GM12878 (cell line): Measurements from ENCODE around the gene CWC25. TPM values are rescaled to one million over a fixed set of nuclear protein-coding genes. Genes with fewer than 3 reads are reported as not detected.

ENCODE experiments used
- ATAC-seq: fragments of 200-7000 bp; cut with Tn5 transposase; 3 replicates; pipeline ENCODE4 v1.9.1; 2020; ENCODE audit warnings: mild to moderate bottlenecking, moderate library complexity
- BruUV-seq: library from RNA; stranded (reverse); fragments of 400-500 nt; replicated peaks from 2 replicates; lab custom pipeline; 2021; lab: Mats Ljungman, UMichigan
- CTCF ChIA-PET: fragments of 300-600 bp; sonication (Branson Sonifier 250); formaldehyde crosslinking; extraction: SDS; loops from one replicate; lab custom pipeline; 2021; ENCODE audit warnings: inconsistent platforms; lab: Yijun Ruan, JAX
- POLR2A ChIA-PET: fragments of 350-600 bp; formaldehyde crosslinking; extraction: SDS; loops from one replicate; lab custom pipeline; 2021; ENCODE audit warnings: inconsistent platforms; lab: Charles Lee
- RAD21 ChIA-PET: fragments of 300-600 bp; sonication (Branson Sonifier 250); formaldehyde crosslinking; loops from one replicate; lab custom pipeline; 2023; ENCODE audit warnings: antibody characterized with exemption; ENCODE audit not compliant: unreplicated experiment; lab: Charles Lee
- SMC1A ChIA-PET: fragments of 300-600 bp; sonication (Branson Sonifier 250); formaldehyde crosslinking; loops from one replicate; lab custom pipeline; 2023; ENCODE audit not compliant: unreplicated experiment, uncharacterized antibody; lab: Charles Lee
- DNase-seq: peaks from one replicate; pipeline ENCODE4 v3.0.0-alpha.2; 2011; ENCODE audit warnings: low read depth, low spot score
- FAIRE-seq: peaks from 3 replicates; lab custom pipeline; 2011; peaks lifted over from hg19 to GRCh38; lab: Jason Lieb, UNC
- H2AFZ ChIP-seq: 2 replicates; pipeline ENCODE4 v1.6.0; 2011; ENCODE audit warnings: low read depth, low read length, control low read depth; ENCODE audit not compliant: control insufficient read depth
- H3K27ac ChIP-seq: 2 replicates; pipeline ENCODE4 v1.5.1; 2011; ENCODE audit warnings: control low read depth; ENCODE audit not compliant: control insufficient read depth, insufficient read depth
- H3K27me3 ChIP-seq, 2 experiments: replicated peaks in 1 of 2; 2 replicates each; pipeline versions ENCODE4 v1.6.0 to v1.6.1; 2011; ENCODE audit warnings: low read length in 1 of 2; ENCODE audit not compliant: control insufficient read depth in 2 of 2, insufficient read depth in 2 of 2
- H3K36me3 ChIP-seq, 2 experiments: 2 replicates each; pipeline ENCODE4 v1.5.1; 2011; ENCODE audit warnings: low read length in 1 of 2; ENCODE audit not compliant: control insufficient read depth in 2 of 2, insufficient read depth in 2 of 2
- H3K4me1 ChIP-seq: 2 replicates; pipeline ENCODE4 v1.6.1; 2011; ENCODE audit warnings: mild to moderate bottlenecking, low read length, moderate library complexity, mixed read lengths; ENCODE audit not compliant: control insufficient read depth, insufficient read depth
- H3K4me2 ChIP-seq: 2 replicates; pipeline ENCODE4 v1.6.0; 2011; ENCODE audit warnings: control low read depth; ENCODE audit not compliant: control insufficient read depth, insufficient read depth
- H3K4me3 ChIP-seq: fragments of 200-600 bp; sonication (generic); 2 replicates; pipeline ENCODE4 v1.5.1; 2016
- H3K79me2 ChIP-seq: 2 replicates; pipeline ENCODE4 v1.6.0; 2011; ENCODE audit warnings: low read length; ENCODE audit not compliant: control insufficient read depth, insufficient read depth
- H3K9ac ChIP-seq: 2 replicates; pipeline ENCODE4 v1.8.0; 2011; ENCODE audit warnings: low read length, control low read depth, mixed read lengths; ENCODE audit not compliant: control insufficient read depth, insufficient read depth
- H3K9me3 ChIP-seq: replicated peaks from 3 replicates; pipeline ENCODE4 v1.5.1; 2011; ENCODE audit warnings: mild to moderate bottlenecking, low read length; ENCODE audit not compliant: control insufficient read depth, insufficient read depth
- H4K20me1 ChIP-seq: 2 replicates; pipeline ENCODE4 v1.6.0; 2011; ENCODE audit not compliant: control insufficient read depth, insufficient read depth
- GATAD2B ChIP-seq: fragments of 450-650 bp; conservative IDR thresholded peaks from 2 replicates; pipeline ENCODE4 v1.6.1; 2017; ENCODE audit warnings: low read depth, mild to moderate bottlenecking, moderate library complexity
- NR2F1 ChIP-seq: fragments of 450-650 bp; conservative IDR thresholded peaks from 2 replicates; pipeline ENCODE4 v1.6.1; 2017; ENCODE audit warnings: mild to moderate bottlenecking
- ZNF217 ChIP-seq: fragments of 450-650 bp; IDR thresholded peaks from 2 replicates; pipeline ENCODE4 v1.6.1; 2017; ENCODE audit warnings: antibody characterized with exemption, mild to moderate bottlenecking
- WGBS: methylation state at CpG from one replicate; pipeline ENCODE4 v1.1.6; 2016; ENCODE audit warnings: low lambda C conversion rate; ENCODE audit not compliant: insufficient replicate concordance, insufficient coverage; ENCODE audit errors: missing lambda C conversion rate; 5-methylcytosine and 5-hydroxymethylcytosine counted together
- in situ Hi-C: fragments of 300-500 bp; cut with MboI; formaldehyde crosslinking; loops from 9 replicates; pipeline ENCODE4 v1.14.3; 2018; ENCODE audit warnings: mixed read lengths
- intact Hi-C: fragments of 100-400 bp; cut with micrococcal nuclease; formaldehyde crosslinking; loops from one replicate; pipeline ENCODE4 v1.14.2; 2022; ENCODE audit not compliant: unreplicated experiment
- polyA plus RNA-seq, 11 experiments: library from polyadenylated mRNA; depleted of rRNA in 4 of 11; unstranded in 6 of 11; stranded (reverse) in 5 of 11; fragments of >200 nt; fragmentation: Nextera tagmentation in 4 of 11; fragmentation: Illumina TruSeq in 1 of 11; extraction: Ambion mirVana in 4 of 11; extraction: Trizol in 1 of 11; gene quantifications; 1 replicate in 1 of 11; 2 replicates in 10 of 11; pipeline versions ENCODE4 v1.2.1 to v1.2.3, GENCODE V29; 2011 to 2016; ENCODE audit warnings: inconsistent platforms in 2 of 11, missing spikeins in 2 of 11, low read depth in 1 of 11
- total RNA-seq, 4 experiments: library from RNA; depleted of rRNA in 3 of 4; stranded (reverse); fragments of >200 nt in 3 of 4; fragmentation: Illumina TruSeq in 1 of 4; extraction: Trizol in 1 of 4; gene quantifications; 2 replicates each; pipeline versions ENCODE4 v1.2.1 to v1.2.3, GENCODE V29; 2013 to 2021
- TF ChIP-seq, protein P1 (sequence below): fragments of 450-650 bp; IDR thresholded peaks from 2 replicates; pipeline ENCODE4 v1.6.1; 2017; ENCODE audit warnings: mild to moderate bottlenecking, low read depth, inconsistent platforms; ENCODE audit not compliant: poor library complexity, severe bottlenecking
- TF ChIP-seq, protein P2 (sequence below): fragments of 450-650 bp; IDR thresholded peaks from 2 replicates; pipeline ENCODE4 v1.6.1; 2016; ENCODE audit warnings: mild to moderate bottlenecking

Gene CWC25
- total and polyA plus RNA-seq, 10 of the 15 experiments (the other 5 are each of a cell fraction or from before 2014, with no cell fraction given), result 14.7 to 29.7 (median 22.9) TPM

DNA sequence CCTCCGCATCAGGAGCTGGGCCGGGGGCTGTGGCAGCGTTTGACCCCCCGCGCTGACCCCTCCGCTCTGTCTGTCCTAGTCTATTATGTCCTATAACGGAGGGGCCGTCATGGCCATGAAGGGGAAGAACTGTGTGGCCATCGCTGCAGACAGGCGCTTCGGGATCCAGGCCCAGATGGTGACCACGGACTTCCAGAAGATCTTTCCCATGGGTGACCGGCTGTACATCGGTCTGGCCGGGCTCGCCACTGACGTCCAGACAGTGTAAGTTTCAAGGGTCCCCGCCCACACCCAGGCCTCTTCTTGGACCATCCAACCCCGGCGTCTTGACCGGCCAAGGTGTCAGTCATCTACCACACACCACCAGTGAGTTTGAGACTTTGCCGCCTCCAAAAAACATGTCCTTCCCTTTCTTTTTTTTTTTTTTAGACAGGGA lies 72.0 kb downstream of the CWC25 start:
- SMC1A ChIA-PET, result interaction anchor here (1.2 to 1.9 kb wide), 4 partner anchors 18 to 400 kb away, joined by 3 to 6 read pairs (median 5); no protein-coding TSS in a partner anchor
- no peak for DNase-seq
- peak overlapping the region; percentile 87 for H3K4me3 ChIP-seq
- CTCF ChIA-PET, result interaction anchor here (0.6 to 1.2 kb wide), 2 partner anchors 12 to 112 kb away, joined by 3 to 4 read pairs; no protein-coding TSS in a partner anchor
- TSS peak; percentile 90 for BruUV-seq
- peaks cover 24% of the 10 kb centered on the region for H3K79me2 ChIP-seq
- RAD21 ChIA-PET, result interaction anchor here (1.8 kb wide), 1 partner anchor 78 kb away, joined by 6 read pairs; the partner anchor contains the start of gene EPOP
- no peak for ATAC-seq
- peak overlapping the region; percentile 48 for H3K4me2 ChIP-seq
- in situ Hi-C loops (loop anchor here (10.0 kb wide), 1 partner anchor 402 kb away; the partner anchor contains the start of gene PLXDC1), intact Hi-C loops (loop anchor here (2.0 kb wide), 2 partner anchors 46 to 116 kb away; partner anchors contain the start of gene PIP4K2B)
- peak overlapping the region; percentile 86 for H3K27ac ChIP-seq
- 4% methylated on average over 22 of the region's 22 CpGs for WGBS
- peaks cover 15% of the 10 kb centered on the region; the same call in 1 of the 2 replicates for H3K4me1 ChIP-seq
- H2AFZ ChIP-seq, result peak overlapping the region; percentile 86
- POLR2A ChIA-PET, result interaction anchor here (0.6 to 1.4 kb wide), 2 partner anchors 10 to 13 kb away, joined by 3 read pairs; no protein-coding TSS in a partner anchor
- TF ChIP-seq NR2F1 (0 out of 2 replicates have a peak, but pooled peaks have one; percentile 18), GATAD2B (0 out of 2 replicates have a peak, but pooled peaks have one; percentile 20), ZNF217 (no peak)
- TF ChIP-seq, protein P1, sequence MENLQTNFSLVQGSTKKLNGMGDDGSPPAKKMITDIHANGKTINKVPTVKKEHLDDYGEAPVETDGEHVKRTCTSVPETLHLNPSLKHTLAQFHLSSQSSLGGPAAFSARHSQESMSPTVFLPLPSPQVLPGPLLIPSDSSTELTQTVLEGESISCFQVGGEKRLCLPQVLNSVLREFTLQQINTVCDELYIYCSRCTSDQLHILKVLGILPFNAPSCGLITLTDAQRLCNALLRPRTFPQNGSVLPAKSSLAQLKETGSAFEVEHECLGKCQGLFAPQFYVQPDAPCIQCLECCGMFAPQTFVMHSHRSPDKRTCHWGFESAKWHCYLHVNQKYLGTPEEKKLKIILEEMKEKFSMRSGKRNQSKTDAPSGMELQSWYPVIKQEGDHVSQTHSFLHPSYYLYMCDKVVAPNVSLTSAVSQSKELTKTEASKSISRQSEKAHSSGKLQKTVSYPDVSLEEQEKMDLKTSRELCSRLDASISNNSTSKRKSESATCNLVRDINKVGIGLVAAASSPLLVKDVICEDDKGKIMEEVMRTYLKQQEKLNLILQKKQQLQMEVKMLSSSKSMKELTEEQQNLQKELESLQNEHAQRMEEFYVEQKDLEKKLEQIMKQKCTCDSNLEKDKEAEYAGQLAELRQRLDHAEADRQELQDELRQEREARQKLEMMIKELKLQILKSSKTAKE, result no peak
- TF ChIP-seq, protein P2, sequence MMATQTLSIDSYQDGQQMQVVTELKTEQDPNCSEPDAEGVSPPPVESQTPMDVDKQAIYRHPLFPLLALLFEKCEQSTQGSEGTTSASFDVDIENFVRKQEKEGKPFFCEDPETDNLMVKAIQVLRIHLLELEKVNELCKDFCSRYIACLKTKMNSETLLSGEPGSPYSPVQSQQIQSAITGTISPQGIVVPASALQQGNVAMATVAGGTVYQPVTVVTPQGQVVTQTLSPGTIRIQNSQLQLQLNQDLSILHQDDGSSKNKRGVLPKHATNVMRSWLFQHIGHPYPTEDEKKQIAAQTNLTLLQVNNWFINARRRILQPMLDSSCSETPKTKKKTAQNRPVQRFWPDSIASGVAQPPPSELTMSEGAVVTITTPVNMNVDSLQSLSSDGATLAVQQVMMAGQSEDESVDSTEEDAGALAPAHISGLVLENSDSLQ, result peak; percentile 10; the same call in 1 of the 2 replicates
- no peak for FAIRE-seq
- H3K9me3 ChIP-seq, result no peaks in the 10 kb centered on the region
- H3K27me3 ChIP-seq, result no peaks in the 10 kb centered on the region; a peak in 1 of 4 replicates
- H3K9ac ChIP-seq, result peak overlapping the region; percentile 86
- no peaks in the 10 kb centered on the region for H4K20me1 ChIP-seq
- peaks cover 0 to 12% of the 10 kb centered on the region in 2 experiments; a peak in 3 of 4 replicates for H3K36me3 ChIP-seq
